ENCODE measurements around the gene ECHS1.
"Not testable (repeated sequence)": the region's sequence is repeated elsewhere in the genome, so short reads cannot be mapped to it uniquely, and the experiment has no call there.

Gene ECHS1

DNA sequence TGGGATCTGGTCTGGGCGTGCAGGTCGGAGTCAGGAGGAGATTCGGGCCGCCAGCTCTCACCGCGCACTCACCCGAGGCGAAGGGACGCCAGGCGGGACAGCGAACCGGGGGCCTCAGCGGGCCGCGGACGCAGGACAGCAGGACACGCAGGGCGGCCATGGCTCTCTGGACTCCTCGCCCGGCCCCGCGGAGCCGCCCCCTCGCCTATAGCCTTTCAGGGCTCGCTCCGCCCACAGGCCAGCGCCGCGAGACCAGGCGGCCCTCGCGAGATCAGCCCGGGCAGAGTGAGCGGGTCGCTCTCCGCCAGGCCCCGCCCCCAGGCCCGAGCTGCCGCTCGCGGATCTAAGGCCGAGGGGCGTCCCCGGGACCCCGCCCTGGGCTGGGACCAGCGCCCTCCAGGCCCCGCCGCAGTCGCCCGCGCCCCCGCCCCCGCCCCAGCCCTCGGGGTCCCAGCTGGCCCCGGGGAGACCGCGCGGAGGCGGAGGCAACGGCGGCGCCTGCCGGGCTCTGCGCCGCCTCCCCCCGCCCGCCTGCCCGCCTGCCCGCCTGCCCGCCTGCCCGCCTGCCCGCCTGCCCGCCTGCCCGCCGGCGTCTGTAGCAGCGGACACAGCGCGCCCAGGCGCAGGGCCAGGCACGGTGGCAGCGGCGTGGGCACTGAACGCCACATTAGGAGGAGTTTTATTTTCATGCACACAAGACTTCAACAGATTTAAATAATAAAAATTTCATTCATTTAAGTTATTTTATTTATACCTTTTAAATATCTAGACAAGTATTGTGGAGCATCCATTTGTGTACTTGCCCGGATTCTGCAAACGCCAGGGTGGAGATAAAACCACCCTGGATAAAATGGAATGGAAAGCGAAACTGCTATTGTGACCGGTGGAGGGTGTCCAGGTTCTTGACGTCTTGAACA is at the start of gene ECHS1:
Gene ECHS1 (minus strand): TSS at position 181 of the 917 bp plus-strand sequence. CDS start 21 bp downstream, at position 160.
- DNase-seq, result peak; percentile 75

DNA sequence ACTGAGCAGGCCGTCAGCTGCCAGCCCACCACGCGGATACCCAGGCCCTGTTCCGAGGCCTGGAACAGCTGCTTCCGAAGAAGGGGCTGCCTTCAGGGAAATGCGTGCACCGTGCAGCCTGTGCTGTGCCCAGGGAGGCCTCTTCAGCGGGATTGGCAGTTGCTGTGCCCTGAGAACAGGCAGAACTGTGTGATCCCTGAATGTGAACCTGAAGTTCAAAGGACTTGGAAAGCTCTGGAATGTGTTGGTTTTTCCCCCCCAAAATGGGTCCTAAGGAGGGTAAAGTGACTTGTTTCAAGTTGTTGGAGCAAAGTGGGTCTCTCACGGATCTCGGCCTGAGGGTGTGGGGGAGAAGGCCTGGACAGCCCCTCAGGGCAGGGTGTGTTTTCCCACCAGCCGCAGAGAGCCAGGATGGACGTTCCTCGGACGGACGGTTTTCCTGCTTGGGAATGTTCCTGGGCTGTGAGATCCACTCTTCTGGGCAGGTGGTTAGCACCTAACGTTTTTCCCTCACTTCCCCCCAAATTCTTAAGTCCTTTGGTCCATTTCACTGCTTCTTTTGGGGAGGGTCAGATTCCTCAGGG is 49.2 kb upstream of the ECHS1 start:
- DNase-seq, result no peak

DNA sequence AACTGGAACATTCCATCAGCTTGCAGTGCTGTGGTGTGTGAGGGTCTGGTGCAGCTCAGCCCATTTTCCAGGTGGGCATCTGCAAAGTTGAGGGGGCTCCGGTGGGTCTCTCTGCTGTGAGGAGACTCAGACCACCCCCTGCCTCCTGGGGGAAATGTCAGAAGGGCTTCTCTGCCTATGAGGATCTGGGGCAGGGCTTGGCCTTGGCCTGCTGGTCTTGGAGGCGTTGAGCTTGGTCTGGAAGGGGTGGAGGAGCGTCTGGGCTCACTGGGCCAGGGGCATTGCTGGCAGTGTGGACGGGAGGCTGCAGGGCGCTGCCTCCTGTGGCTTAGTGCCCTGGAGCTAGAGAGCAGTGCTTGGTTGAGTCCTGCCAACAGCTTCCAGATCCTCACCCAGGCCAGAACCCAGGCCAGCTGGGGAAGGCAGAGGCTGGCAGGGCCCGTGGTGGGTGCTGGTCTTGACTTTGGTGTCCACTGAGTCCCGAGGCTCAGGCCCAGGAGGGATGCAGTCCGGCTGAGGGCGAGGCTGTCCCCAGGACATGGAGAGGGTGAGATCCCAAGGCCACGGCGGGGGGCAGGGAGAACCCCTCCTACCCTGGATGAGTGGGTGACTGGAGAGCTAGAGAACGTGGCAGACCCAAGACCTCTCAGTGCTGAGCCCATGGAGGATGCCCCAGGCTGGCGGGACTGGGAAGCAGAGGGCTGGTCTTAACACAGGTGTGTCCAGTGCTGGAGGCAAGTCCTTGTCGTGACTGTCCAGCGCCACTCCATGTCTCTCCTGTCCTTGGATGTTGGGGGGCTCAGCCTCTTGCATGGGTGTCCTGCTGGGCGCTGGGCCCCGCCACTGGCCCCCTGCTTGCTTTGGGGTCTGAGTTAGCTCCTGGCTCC is 48.4 kb upstream of the ECHS1 start:
- DNase-seq, result no peak

DNA sequence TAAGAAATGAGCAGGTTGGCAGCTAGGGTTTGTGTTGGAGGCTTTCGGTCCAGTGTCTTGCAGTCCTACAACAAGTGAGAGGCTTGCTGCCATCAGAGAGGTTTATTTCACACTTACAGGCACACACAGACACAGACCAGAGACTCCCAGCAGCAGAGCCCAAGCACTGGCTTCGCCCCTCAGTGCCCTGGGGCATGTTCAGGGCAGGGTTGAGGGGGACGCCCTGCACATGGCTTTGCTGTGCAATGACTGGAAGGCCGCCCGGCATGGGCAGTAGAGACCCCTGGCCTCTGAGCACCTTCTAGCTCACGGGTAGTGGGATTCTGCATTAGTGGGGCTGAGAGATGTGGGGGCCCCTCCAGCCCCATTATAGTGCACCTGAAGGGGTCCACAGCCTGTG is 47.4 kb upstream of the ECHS1 start:
- no peak for DNase-seq

DNA sequence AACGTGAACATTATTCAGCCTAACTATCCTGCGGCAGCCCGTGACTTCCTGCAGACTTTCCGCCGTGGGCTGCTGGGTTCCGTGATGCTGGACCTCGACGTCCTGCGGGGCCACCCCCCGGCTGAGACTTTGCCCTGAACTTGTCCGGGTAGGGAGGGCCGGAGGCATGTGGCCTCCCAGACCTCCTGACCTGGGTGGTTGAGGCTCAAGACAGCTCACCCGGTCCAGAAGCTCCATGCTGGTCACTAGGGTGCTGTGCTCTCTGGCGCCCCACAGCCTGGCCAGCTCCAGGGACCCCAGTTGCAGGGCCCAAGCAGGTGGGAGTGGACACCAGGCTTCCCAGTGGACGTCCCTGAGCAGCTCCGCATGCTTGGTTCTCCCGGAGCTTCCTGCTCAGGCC is 46.9 kb upstream of the ECHS1 start:
- DNase-seq, result no peak

DNA sequence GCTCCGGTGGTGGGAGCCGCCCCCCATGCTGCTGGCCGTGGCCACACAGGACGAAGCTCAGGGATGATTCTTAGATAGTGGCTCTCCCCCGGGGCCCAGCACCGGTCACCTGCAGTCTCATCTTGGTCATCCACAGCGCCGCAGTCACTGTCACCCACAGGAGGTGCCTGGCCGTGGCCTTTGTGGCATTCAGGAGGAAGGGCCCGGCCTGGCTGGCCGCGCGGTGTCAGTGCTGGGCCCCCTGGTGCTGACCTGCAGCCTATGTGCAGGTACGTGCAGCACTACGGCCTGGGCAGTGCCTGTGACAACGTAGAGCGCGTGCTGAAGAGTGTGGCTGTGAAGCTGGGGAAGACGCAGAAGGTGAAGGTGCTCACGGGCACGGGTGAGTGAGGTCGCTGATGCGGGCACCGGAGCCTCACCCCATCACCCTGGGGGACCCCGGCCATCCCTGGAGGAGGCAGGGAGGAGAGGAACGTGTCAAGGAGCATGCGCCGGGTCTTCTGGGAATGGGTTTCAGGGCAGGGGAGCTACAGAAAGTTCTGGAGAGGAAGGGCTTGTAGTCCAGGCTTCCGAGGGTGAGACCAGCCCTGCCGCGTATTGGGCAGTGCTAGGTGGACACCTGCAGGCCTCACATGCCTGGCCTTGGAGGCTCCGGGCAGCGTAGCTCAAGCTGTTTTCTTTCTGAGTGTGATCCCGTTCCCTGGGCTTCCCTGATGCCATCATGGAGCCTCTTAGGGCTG is 46.2 kb upstream of the ECHS1 start:
- DNase-seq, result no peak

DNA sequence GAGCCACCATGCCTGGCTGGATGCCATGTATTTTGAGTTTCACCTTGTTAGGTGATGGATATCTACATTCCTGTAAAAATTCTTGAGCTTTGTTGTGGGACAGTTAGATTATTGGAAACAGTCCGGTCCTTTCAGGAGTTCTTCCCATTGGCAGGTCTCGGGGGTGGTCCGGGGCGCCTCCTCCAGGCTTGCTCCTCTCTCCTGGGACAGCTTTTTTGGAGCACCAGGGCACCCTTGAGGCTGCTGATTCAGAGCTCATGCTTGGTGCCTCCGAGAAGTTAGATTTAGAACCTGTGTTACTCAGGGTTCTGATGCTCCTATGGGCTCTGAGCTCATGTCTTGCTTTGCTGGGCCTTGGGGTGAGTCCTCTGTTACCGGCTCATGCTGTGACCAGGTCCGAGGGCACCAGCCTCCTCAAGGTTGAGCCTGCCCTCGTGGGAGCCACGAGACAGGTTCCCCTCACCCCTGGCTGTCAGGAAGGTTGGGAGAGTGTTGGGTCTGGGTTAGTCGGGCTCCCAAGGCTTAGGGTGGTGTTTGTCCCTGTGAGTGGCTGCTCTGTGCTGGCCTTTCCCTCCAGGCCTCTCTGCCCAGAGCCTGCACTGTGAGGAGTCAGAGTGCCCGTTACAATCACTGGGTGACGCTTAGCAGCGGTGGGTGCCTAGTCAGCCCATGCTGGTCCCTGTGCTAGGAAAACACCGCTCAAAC is 45.3 kb upstream of the ECHS1 start:
- no peak for DNase-seq

DNA sequence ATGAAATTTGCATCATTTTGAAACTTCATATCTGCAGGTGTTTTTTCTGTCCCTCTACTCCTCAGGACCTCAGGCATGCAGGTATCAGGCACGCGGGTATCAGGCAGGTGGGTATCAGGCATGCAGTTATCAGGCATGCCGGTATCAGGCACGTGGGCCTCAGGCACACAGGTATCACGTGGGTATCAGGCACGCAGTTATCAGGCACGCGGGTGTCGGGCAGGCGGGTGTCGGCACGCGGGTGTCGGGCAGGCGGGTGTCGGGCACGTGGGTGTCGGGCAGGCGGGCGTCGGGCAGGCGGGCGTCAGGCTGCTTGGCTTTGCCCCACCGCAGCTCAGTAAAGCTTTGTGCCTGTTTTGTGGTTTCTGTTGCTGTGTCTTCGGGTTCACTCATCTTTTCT is 42.6 kb upstream of the ECHS1 start:
- no peak for DNase-seq

DNA sequence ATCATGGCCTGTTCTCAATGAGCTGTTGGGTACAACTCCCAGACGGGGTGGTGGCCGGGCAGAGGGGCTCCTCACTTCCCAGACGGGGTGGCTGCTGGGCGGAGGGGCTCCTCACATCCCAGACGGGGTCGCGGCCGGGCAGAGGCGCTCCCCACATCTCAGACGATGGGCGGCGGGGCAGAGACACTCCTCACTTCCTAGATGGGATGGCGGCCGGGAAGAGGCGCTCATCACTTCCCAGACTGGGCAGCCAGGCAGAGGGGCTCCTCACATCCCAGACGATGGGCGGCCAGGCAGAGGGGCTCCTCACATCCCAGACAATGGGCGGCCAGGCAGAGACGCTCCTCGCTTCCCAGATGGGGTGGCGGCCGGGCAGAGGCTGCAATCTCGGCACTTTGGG is 41.2 kb upstream of the ECHS1 start:
- not testable (repeated sequence) for DNase-seq

DNA sequence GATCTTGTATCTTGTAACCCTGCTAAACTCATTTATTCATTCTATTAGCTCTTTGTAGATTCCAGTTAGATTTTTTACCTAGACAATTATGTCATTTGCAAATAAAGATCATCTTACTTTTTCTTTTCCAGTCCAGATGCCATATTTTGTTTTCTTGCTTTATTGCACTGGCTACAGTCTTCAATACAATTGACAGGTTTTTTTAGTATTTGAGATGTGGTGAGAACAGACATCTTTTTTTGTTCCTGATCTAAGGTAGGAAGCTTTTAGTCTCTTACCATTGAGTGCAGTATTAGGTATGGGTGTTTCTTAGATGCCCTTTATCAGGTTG is 39.2 kb upstream of the ECHS1 start:
- no peak for DNase-seq

DNA sequence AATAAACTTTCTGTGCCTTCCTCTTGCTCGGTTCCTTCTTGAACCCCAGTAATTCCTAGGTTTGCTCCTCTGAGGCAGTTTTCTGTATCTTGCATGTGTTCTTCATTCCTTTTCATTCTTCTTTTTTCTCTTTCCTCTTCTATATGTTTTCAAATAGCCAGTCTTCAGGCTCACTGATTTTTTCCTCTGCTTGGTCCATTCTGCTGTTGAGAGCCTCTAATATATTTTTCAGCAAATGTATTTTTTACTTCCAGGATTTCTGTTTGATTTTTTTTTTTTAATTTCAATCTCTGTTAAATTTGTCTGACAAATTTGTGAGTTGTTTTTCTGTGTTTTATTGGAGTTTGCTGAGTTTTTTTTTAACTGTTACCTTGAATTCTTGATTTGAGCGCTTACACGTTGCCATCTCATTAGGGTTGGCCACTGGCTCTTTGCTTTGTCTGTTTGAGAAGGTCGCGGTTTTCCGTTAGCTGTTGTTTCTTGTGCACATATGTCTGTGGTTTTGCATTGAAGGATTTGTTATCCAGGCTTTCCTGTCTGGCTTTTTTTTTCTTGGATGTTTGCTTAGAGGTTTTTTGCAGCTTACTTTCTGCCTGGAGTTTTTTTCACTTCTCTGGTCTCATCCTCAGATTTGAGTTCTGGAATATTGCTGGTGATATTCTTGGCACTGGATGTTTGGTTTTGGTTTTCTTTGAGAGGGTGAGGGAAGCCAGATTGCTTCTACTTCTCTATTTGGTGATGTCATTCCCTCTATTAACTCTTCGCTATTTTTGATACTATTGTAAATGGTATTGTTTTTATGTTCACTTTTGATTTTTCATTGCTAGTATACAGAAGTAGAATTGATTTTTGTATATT is 38.6 kb upstream of the ECHS1 start:
- no peak for DNase-seq

DNA sequence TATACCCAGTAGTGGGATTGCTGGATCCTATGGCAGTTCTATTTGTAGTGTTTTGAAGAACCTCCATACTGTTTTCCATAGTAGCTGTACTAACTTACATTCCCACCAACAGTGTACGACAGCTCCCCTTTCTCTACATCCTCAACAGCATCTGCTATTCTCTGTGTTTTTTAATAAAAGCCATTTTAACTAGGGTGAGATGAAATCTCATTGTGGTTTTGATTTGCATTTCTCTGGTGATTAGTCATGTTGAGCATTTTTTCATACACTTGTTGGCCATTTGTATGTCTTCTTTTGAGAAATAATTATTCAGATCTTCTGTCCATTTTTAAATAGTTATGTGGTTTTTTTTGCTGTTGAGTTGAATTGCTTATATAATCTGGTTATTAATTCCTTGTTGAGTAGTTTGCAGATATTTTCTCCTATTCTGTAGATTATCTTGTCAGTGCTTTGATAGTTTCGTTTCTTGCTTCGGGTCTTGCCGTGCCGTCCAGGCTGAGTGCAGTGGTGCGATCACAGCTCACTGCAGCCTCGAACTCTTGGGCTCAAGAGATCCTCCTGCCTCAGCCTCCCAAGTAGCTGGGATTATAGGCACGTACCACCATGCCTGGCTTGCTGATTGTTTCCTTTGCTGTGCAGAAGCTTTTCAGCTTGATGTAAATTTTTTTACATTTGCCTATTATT is 32.8 kb upstream of the ECHS1 start:
- no peak for DNase-seq

DNA sequence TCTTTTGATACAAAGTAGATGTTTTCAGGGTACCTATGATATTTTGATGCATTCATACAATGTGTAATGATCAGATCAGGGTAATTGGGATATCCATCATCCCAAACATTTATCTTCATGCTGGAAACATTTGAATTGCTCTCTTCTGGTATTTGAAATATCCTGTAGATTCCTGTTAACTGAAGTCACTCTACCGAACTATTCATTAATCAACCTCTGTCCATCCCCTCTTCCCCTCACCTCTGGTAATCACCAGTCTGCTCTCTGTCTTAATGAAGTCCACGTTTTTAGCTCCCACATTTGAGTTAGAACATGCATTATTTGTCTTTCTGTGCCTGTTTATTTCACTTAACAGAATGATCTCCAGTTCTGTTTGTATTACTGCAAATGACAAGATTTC is 32.1 kb upstream of the ECHS1 start:
- DNase-seq, result no peak

DNA sequence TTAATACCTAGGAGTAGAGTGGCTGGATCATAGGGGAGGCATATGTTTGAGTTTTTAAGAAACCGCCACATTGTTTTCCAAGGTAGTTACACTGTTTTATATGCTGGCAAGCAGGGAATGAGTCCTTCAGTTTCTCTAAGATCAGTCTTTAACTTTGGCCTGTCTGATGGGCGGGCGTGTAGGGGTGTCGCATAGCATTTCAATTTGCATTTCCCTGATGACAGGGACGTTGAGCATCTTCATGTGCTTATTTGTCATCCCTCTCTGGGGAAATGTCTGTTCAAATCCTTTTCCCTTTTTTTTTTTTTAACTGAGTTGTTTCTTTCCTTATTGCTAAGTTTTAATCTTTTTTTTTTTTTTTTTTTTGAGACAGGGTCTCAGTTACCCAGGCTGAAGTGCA is 30.6 kb upstream of the ECHS1 start:
- no peak for DNase-seq

DNA sequence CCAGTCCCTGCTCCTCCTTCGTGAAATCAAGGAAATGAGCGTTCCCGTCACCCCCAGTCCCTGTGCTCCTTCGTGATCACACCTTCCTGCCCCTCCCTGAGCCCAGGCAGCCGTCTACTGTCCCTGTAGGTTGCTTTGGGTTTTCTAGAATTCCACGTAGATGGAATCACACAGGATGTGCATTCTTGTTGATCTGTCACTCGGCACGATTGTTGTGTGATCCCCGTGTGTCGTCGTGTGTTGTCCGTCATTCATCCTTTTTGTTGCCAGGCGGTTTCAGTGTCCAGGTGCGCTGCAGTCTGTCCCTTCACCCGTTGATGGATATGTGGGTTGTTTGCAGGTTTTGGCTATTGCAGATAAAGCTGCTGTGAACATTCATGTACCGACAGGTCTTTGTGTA is 30.2 kb upstream of the ECHS1 start:
- no peak for DNase-seq

DNA sequence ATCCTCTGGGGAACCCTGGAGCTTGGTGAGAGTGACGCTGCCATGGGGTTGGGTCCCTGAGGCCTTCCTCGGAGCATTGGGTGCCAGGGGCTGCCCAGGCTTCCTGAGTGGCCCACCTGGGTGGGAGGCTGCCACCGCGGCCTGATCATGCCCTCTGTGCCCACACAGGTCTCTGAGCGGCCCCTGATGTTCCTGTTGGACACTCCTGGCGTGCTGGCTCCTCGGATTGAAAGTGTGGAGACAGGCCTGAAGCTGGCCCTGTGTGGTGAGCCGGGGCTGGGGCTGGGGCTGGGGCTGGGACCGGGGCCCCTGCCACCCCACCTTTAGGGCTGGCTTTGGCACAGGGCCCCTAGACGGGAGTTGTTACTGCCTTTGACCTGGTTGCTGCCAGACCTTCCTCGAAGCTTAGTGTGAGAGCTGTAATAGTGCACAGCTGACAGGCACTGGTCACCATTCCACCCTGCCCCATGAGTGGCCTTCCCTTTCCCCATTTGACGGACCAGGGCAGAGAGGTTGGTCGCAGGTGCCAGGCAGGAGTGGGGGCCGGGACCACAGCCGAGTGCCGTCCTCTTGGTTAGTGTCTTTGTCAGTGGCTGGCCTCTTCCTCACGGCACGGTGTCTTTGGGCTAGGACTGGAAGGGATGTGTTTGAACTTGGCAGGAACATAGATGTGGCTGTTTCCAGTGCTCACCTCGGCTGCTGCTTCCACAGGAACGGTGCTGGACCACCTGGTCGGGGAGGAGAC is 29.0 kb upstream of the ECHS1 start:
- no peak for DNase-seq

DNA sequence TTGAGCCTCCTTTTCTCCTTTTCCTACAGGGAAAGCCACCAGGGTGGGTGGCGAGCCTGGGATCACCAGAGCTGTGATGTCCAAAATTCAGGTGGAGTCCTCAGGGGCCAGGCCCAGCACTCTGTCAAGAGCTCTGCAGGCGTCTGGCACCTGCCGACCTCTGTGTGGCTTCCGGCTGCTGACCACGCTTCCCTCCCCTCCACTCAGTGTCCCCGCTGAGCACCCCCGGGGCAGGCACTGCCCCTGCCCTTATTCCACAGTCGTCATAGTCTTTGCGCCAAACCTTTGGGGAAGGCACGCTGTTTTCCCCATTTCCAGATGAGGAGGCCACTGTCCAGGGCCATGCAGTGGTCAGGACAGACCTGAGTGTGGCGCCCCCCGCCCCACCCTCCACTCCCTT is 28.3 kb upstream of the ECHS1 start:
- no peak for DNase-seq

DNA sequence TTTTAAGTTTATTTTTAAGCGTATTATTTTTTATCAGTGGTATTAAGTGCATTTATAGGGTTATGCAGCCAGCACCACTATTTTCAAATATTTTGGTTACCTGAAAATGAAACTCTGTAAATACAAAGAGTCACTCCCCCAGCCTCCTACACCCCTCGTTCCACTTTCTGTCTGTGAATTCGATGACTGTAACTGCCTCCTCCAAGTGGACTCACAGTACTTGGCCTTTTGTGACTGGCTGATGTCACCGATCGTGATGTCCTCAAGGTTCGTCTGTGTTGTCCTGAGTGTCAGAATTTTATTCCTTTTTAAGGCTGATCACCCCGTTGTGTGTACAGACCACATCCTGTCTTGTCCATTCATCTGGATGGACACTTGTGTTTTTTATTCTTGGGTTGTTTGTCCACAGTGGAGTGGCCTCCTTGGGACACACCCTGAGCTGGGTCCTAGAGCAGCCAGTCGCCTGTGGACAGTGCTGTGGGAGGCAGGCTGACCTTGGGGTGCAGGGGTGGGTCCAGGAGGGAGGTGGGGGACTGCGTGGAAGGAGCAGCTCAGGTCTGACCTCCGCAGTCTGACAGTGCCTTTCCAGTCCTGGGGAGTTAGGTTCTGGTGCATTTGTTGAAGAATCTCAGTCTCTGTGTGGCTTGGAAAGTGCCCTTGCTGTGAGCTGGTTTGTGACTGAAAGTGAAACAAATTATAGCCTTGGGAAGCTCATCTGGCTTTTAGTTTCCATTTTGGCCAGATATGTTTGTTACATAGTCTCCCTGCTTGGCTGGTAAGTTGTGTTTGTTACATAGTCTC is 27.7 kb upstream of the ECHS1 start:
- no peak for DNase-seq

DNA sequence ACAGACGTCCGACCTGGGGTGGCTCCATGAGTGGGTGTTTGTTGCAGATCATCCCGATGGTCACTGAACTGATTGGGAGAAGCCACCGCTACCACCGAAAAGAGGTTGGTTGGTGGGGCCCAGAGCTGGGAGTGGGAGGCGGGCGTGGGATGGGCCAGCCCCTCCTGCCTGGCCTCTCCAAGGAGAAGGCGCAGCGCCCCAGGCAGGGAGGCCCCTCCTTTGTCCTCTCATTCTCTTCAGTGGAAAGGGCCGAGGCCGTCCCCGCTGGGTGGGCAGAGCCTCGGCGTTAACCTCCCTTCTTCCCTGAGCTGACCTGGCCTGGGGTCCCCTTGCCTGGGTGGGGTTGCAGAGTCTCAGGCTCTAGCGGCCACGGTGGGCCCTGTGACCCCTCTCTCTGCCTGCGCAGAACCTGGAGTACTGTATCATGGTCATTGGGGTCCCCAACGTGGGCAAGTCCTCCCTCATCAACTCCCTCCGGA is 26.0 kb upstream of the ECHS1 start:
- DNase-seq, result no peak
